ENCODE measurements around the gene KRT6A. TPM values are rescaled to one million over a fixed set of nuclear protein-coding genes. Genes with fewer than 3 reads are reported as not detected.

KRT6A gene
- total RNA-seq, 4 donors from 2014 or later: 0.27 TPM; not detected in 3

DNA sequence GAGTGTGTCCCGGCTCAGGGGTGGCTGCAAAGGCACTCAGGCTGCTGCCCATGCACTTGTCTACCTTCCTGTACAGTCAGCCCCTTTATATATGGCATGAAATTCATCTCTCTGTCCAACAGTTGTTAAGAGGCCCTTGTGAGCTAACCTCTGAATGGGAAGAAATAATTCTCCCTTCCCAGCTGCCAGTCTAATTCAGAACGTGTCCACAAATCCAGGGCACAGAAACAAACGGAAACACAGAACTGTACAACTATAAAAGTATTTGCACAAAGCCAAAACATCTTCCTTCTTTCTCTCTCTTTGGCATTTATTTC, 26.3 kb upstream of the KRT6A start:
- TF ChIP-seq POLR2A (IDR thresholded peaks at IDR 0.05): no peak
- TF ChIP-seq, protein P1, sequence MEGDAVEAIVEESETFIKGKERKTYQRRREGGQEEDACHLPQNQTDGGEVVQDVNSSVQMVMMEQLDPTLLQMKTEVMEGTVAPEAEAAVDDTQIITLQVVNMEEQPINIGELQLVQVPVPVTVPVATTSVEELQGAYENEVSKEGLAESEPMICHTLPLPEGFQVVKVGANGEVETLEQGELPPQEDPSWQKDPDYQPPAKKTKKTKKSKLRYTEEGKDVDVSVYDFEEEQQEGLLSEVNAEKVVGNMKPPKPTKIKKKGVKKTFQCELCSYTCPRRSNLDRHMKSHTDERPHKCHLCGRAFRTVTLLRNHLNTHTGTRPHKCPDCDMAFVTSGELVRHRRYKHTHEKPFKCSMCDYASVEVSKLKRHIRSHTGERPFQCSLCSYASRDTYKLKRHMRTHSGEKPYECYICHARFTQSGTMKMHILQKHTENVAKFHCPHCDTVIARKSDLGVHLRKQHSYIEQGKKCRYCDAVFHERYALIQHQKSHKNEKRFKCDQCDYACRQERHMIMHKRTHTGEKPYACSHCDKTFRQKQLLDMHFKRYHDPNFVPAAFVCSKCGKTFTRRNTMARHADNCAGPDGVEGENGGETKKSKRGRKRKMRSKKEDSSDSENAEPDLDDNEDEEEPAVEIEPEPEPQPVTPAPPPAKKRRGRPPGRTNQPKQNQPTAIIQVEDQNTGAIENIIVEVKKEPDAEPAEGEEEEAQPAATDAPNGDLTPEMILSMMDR (IDR thresholded peaks at IDR 0.05): no peak

DNA sequence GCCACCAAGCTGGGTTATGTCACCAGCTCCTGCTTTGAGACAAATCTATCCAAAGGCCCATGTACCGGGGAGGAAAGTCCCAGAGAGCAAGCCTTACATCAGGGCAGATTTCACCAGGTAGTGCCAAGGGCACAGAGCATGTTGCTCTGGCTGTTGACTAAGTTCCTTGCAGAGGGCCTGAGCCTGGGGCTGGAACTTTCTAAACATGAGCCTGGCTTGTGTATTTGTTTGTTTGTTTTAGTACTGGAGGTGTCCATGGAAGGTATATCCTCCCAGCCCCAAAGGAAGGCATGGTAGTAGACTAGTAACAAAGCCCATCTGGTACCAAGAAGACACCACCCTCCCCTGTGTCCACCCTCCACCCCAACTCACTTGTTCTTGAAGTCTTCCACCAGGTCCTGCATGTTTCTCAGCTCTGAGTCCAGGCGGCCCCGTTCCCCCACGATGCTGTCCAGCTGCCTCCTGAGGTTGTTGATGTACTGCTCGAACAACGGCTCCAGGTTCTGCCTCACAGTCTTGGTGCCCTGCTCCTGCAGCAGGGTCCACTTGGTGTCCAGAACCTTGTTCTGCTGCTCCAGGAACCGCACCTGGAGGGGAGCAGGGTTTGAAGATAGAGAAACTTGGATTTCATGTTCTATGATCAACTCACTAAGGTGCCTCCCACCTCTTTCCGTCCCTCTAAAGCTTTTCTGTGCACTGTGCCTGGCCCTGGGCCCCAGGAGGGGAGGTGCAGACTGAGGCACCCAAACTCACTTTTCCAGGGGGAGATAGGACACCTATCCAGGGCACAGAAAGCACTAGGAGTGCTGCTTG, 25.7 kb upstream of the KRT6A start:
- H3K9me3 ChIP-seq: no peaks in the 10 kb centered on the region
- intact Hi-C loops (cut with DNase I): no loop called here
- TF ChIP-seq, protein P1 (IDR thresholded peaks at IDR 0.05): no peak
- TF ChIP-seq POLR2A (IDR thresholded peaks at IDR 0.05): no peak
- no peaks in the 10 kb centered on the region for H3K27me3 ChIP-seq
- peaks cover 0 to 12% of the 10 kb centered on the region in 2 donors for H3K4me1 ChIP-seq
- no peak overlapping the region for H3K4me3 ChIP-seq (replicated peaks in 1 of 3)
- H3K36me3 ChIP-seq: no peaks in the 10 kb centered on the region
- DNase-seq: no peak
- no peak overlapping the region for H3K27ac ChIP-seq
- WGBS, 2 donors: 80 to 88% methylated on average over 8 of the region's 8 CpGs

More for the DNA sequence above, 26.3 kb upstream of the KRT6A start:
- Histone ChIP-seq H3K4me1 (peaks cover 0 to 12% of the 10 kb centered on the region in 2 donors), H3K27ac (no peak overlapping the region), H3K4me3 (replicated peaks in 1 of 3) (no peak overlapping the region), H3K36me3 (no peaks in the 10 kb centered on the region), H3K27me3 (no peaks in the 10 kb centered on the region), H3K9me3 (no peaks in the 10 kb centered on the region)
- DNase-seq: no peak
- intact Hi-C loops (cut with DNase I): no loop called here
- WGBS, 2 donors: 77 to 85% methylated on average over 3 of the region's 3 CpGs

DNA sequence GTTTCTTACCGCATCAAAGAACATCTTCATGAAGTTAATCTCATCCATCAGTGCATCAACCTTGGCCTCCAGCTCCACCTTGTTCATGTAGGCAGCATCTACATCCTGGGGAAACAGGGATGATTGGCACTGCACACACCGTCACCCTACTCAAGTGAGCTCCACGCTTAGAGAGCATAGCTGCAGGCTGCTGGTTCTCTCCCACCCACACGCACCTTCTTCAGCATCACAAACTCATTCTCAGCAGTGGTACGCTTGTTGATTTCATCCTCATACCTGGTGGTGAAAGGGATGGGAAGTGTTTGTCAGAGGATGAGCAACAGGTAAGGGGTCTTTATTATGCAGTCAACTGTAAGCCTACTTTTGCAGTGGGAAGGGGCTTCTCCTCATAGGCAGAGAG, 24.8 kb upstream of the KRT6A start:
- no peaks in the 10 kb centered on the region for H3K36me3 ChIP-seq
- WGBS, 2 donors: 90 to 96% methylated on average over 5 of the region's 5 CpGs
- no peak overlapping the region for H3K4me3 ChIP-seq (replicated peaks in 1 of 3)
- TF ChIP-seq, protein P1 (IDR thresholded peaks at IDR 0.05): no peak
- TF ChIP-seq POLR2A (IDR thresholded peaks at IDR 0.05): no peak
- peaks cover 0 to 12% of the 10 kb centered on the region in 2 donors for H3K4me1 ChIP-seq
- H3K27me3 ChIP-seq: no peaks in the 10 kb centered on the region
- no peak for DNase-seq
- intact Hi-C loops (cut with DNase I): no loop called here
- H3K27ac ChIP-seq: no peak overlapping the region
- H3K9me3 ChIP-seq: no peaks in the 10 kb centered on the region

DNA sequence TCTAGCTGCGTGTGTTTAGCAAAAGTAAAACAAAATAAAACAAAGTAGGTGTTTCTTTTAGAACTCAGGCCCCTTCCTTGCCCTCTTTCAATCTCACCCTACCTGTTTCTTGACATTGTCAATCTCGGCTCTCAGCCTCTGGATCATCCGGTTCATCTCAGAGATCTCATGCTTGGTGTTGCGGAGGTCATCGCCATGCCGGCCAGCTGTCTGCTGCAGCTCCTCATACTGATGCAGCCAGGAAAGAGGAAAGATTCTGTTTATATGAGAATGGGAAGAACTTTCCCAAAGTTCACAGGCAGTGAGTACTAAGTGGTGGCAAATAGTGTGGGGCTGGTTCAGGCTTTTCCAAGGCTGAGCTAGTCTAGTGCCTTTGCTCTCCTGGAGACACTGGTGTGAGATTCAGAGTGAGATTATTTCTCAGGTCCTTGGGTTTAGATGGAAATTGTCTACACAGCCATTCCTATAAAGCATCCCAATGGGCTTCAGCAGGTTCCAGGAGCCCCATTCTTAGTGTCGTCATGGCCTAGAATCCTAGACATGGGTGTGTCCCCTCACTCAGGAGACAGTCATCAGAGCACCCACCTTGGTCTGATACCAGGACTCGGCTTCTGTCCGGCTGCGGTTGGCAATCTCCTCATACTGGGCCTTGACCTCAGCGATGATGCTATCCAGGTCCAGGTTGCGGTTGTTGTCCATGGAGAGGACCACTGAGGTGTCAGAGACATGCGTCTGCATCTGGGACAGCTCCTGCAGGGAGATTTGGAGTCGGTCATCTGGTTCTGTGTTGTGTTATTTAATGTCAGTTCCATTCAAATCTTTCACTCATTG, 24.2 kb upstream of the KRT6A start:
- WGBS, 2 donors: 89 to 97% methylated on average over 13 to 14 of the region's 14 CpGs
- intact Hi-C loops (cut with DNase I): no loop called here
- H3K36me3 ChIP-seq: no peaks in the 10 kb centered on the region
- no peak overlapping the region for H3K4me3 ChIP-seq (replicated peaks in 1 of 3)
- DNase-seq: no peak
- TF ChIP-seq, protein P1 (IDR thresholded peaks at IDR 0.05): no peak
- no peak for TF ChIP-seq POLR2A (IDR thresholded peaks at IDR 0.05)
- H3K4me1 ChIP-seq: peaks cover 0 to 6% of the 10 kb centered on the region in 2 donors
- H3K27ac ChIP-seq: no peak overlapping the region
- no peaks in the 10 kb centered on the region for H3K27me3 ChIP-seq
- H3K9me3 ChIP-seq: no peaks in the 10 kb centered on the region
